DOHH2 (cell line): ENCODE results near the gene KIFC1.

Experiments
- H3F3A ChIP-seq: fragments of 200-600 bp; sonication (generic), shearing (Covaris generic); 2 replicates; pipeline ENCODE4 v1.6.0; 2016; ENCODE audit warnings: antibody characterized with exemption, mild to moderate bottlenecking; ENCODE audit not compliant: control insufficient read depth, insufficient read depth
- H3K27ac ChIP-seq: fragments of 200-600 bp; sonication (generic); 2 replicates; pipeline ENCODE4 v1.5.1; 2014; ENCODE audit warnings: low read depth, mild to moderate bottlenecking, low read length, moderate library complexity
- H3K27me3 ChIP-seq: fragments of 200-600 bp; sonication (generic); 2 replicates; pipeline ENCODE4 v1.6.1; 2014; ENCODE audit warnings: mild to moderate bottlenecking, low read length, mixed read lengths; ENCODE audit not compliant: control insufficient read depth
- H3K36me3 ChIP-seq: fragments of 200-600 bp; sonication (generic); 2 replicates; pipeline ENCODE4 v1.6.1; 2014; ENCODE audit warnings: mild to moderate bottlenecking, low read length, moderate library complexity, mixed read lengths; ENCODE audit not compliant: control insufficient read depth
- H3K4me1 ChIP-seq: fragments of 200-600 bp; sonication (generic); 2 replicates; pipeline ENCODE4 v1.6.1; 2014; ENCODE audit warnings: mild to moderate bottlenecking, low read length, mixed read lengths; ENCODE audit not compliant: control insufficient read depth
- H3K4me2 ChIP-seq: fragments of 200-600 bp; sonication (generic); 2 replicates; pipeline ENCODE4 v1.6.0; 2014; ENCODE audit warnings: mild to moderate bottlenecking, low read length, moderate library complexity
- H3K4me3 ChIP-seq: fragments of 200-600 bp; sonication (generic); 2 replicates; pipeline ENCODE4 v1.5.1; 2014; ENCODE audit warnings: mild to moderate bottlenecking, low read length, mixed read lengths
- H3K79me2 ChIP-seq: fragments of 200-600 bp; sonication (generic); 2 replicates; pipeline ENCODE4 v1.6.1; 2014; ENCODE audit warnings: mild to moderate bottlenecking, low read length, mixed read lengths; ENCODE audit not compliant: control insufficient read depth
- H3K9me2 ChIP-seq: fragments of 200-600 bp; sonication (generic); replicated peaks from 2 replicates; pipeline ENCODE4 v1.6.1; 2014; ENCODE audit warnings: mild to moderate bottlenecking, low read length, mixed read lengths; ENCODE audit not compliant: control insufficient read depth
- H3K9me3 ChIP-seq: fragments of 200-600 bp; sonication (generic); 2 replicates; pipeline ENCODE4 v1.6.1; 2014; ENCODE audit warnings: antibody characterized with exemption, low read length, mixed read lengths; ENCODE audit not compliant: control insufficient read depth, insufficient read depth
- H4K20me1 ChIP-seq: fragments of 200-600 bp; sonication (generic); 2 replicates; pipeline ENCODE4 v1.6.0; 2014; ENCODE audit warnings: low read depth, mild to moderate bottlenecking, antibody characterized with exemption, low read length, moderate library complexity; ENCODE audit not compliant: control insufficient read depth, insufficient read depth
- EZH2phosphoT487 ChIP-seq: fragments of 200-600 bp; sonication (generic); IDR thresholded peaks from 2 replicates; pipeline ENCODE4 v1.6.1; 2017; ENCODE audit warnings: borderline replicate concordance, mild to moderate bottlenecking, antibody characterized with exemption, low read length, moderate library complexity, mixed read lengths
- TF ChIP-seq, protein P1 (sequence below): fragments of 200-600 bp; sonication (generic); IDR thresholded peaks from one replicate; pipeline ENCODE4 v1.5.1; 2014; ENCODE audit warnings: antibody characterized with exemption, mild to moderate bottlenecking, low read depth, low read length; ENCODE audit not compliant: poor library complexity, severe bottlenecking

Gene KIFC1

GRCh38 chr6:33453393-33454008 lies 61.9 kb downstream of the KIFC1 start:
- Histone ChIP-seq H3K27me3 (no peaks in the 10 kb centered on the region), H3K4me3 (peak overlapping the region; percentile 100), H4K20me1 (no peaks in the 10 kb centered on the region), H3F3A (peaks cover 10% of the 10 kb centered on the region), H3K9me2 (no peaks in the 10 kb centered on the region), H3K79me2 (peaks cover 38% of the 10 kb centered on the region), H3K27ac (peak overlapping the region; percentile 55), H3K4me1 (peaks cover 15% of the 10 kb centered on the region), H3K9me3 (no peaks in the 10 kb centered on the region), H3K4me2 (peak overlapping the region; percentile 79), H3K36me3 (peaks cover 34% of the 10 kb centered on the region)
- TF ChIP-seq EZH2phosphoT487: no peak
- TF ChIP-seq, protein P1, sequence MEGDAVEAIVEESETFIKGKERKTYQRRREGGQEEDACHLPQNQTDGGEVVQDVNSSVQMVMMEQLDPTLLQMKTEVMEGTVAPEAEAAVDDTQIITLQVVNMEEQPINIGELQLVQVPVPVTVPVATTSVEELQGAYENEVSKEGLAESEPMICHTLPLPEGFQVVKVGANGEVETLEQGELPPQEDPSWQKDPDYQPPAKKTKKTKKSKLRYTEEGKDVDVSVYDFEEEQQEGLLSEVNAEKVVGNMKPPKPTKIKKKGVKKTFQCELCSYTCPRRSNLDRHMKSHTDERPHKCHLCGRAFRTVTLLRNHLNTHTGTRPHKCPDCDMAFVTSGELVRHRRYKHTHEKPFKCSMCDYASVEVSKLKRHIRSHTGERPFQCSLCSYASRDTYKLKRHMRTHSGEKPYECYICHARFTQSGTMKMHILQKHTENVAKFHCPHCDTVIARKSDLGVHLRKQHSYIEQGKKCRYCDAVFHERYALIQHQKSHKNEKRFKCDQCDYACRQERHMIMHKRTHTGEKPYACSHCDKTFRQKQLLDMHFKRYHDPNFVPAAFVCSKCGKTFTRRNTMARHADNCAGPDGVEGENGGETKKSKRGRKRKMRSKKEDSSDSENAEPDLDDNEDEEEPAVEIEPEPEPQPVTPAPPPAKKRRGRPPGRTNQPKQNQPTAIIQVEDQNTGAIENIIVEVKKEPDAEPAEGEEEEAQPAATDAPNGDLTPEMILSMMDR: no peak

DNA sequence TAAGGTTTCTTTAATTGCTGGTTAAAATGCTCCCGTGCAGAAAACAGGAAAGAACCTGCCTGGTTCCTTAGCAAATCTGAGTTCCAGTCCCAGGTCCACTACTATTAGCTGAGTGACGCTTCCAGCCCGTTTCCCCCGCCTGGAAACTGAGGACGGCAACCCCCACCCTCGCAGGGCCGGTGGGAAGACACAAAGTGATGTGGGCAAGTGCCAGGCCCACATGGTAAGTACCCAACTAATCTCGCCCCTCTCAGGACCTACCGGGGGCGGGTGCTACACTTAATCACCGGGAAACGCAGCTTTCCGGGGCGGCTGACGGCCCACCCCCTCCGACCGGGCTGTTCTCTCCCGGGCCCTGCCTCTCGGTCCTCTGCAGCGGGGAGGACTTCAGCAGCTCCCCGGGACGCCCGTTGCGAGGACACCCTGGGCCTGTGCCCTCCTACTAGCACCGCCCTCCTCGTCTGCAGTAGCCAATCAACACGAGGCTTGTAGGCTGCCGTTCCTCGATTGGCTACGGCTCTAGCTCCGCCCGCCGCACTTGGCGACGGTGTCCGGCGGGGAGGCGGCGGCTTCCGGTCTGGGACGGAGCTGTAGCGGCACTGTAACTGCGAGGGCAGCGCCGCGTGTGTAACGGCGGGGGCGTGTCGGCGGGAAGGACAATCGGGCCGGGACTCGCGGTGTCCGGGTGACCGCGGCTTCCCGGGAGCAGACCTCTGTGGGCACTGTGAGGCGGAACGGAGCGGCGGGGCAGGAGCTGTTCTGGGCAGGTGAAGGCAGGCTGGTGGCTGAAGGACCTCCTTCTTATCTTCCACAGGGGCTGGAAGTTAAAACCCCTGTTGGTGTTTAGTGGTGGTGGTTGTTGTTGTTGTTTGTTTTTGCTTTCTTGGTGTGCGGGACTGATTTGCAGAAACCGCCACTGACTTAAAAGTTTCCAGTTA lies 62.7 kb downstream of the KIFC1 start, which contains the start of gene ZBTB9:
ZBTB9 (plus strand) TSS at position 568 of the 938 bp plus-strand sequence. CDS start 525 bp downstream, outside the sequence.
- no peaks in the 10 kb centered on the region for H3K27me3 ChIP-seq
- H4K20me1 ChIP-seq: no peaks in the 10 kb centered on the region
- H3K79me2 ChIP-seq: peaks cover 38% of the 10 kb centered on the region
- TF ChIP-seq, protein P1: no peak
- no peak for TF ChIP-seq EZH2phosphoT487
- peaks cover 15% of the 10 kb centered on the region for H3K4me1 ChIP-seq
- H3K36me3 ChIP-seq: peaks cover 27% of the 10 kb centered on the region
- H3K4me2 ChIP-seq: peak within 1 kb of the TSS; percentile 79
- peaks cover 10% of the 10 kb centered on the region for H3F3A ChIP-seq
- peak within 1 kb of the TSS; percentile 55 for H3K27ac ChIP-seq
- peak within 1 kb of the TSS; percentile 100 for H3K4me3 ChIP-seq
- no peaks in the 10 kb centered on the region for H3K9me3 ChIP-seq
- H3K9me2 ChIP-seq: no peaks in the 10 kb centered on the region

- H4K20me1 ChIP-seq: no peaks in the 10 kb centered on the region
- H3K79me2 ChIP-seq: peaks cover 38% of the 10 kb centered on the region
- H3K9me3 ChIP-seq: no peaks in the 10 kb centered on the region
- TF ChIP-seq EZH2phosphoT487: no peak
- TF ChIP-seq, protein P1: no peak
- peak overlapping the region; percentile 100 for H3K4me3 ChIP-seq
- no peaks in the 10 kb centered on the region for H3K9me2 ChIP-seq
- H3K27ac ChIP-seq: no peak overlapping the region
- peaks cover 19% of the 10 kb centered on the region for H3K4me1 ChIP-seq
- peak overlapping the region; percentile 79 for H3K4me2 ChIP-seq
- no peaks in the 10 kb centered on the region for H3K27me3 ChIP-seq
- peaks cover 10% of the 10 kb centered on the region for H3F3A ChIP-seq
- H3K36me3 ChIP-seq: peaks cover 22% of the 10 kb centered on the region
These were observed 63.4 kb downstream of the KIFC1 start for GRCh38 chr6:33455051-33455450.
